DND-41 (cell line): ENCODE results near the gene CACUL1.

Experiments
- CTCF ChIP-seq: IDR thresholded peaks from 2 replicates; pipeline ENCODE4 v1.5.1; 2012; ENCODE audit warnings: borderline replicate concordance, low read length, moderate library complexity, mild to moderate bottlenecking; ENCODE audit not compliant: poor library complexity, severe bottlenecking; ENCODE audit errors: extremely low read depth
- EZH2 ChIP-seq: IDR thresholded peaks from 3 replicates; pipeline ENCODE4 v1.6.1; 2012; ENCODE audit warnings: borderline replicate concordance, low read depth, mild to moderate bottlenecking, moderate library complexity, low read length, inconsistent platforms; ENCODE audit not compliant: severe bottlenecking

- TF ChIP-seq CTCF (no peak), EZH2 (no peak)
Observed at GRCh38 chr10:118701529-118702323, 53.0 kb downstream of the CACUL1 start.
